Stromal cell of bone marrow (primary cell): Measurements from ENCODE around the gene TMEM201.

Experiments used
- DNase-seq: peaks from one replicate; pipeline ENCODE4 v3.0.0-alpha.2; 2012; ENCODE audit warnings: low read depth

Gene TMEM201

GRCh38 chr1:9580942-9581341 lies 7.8 kb upstream of the TMEM201 start:
- no peak for DNase-seq

- no peak for DNase-seq
These were observed 2.5 kb upstream of the TMEM201 start for GRCh38 chr1:9586147-9586766.

DNA sequence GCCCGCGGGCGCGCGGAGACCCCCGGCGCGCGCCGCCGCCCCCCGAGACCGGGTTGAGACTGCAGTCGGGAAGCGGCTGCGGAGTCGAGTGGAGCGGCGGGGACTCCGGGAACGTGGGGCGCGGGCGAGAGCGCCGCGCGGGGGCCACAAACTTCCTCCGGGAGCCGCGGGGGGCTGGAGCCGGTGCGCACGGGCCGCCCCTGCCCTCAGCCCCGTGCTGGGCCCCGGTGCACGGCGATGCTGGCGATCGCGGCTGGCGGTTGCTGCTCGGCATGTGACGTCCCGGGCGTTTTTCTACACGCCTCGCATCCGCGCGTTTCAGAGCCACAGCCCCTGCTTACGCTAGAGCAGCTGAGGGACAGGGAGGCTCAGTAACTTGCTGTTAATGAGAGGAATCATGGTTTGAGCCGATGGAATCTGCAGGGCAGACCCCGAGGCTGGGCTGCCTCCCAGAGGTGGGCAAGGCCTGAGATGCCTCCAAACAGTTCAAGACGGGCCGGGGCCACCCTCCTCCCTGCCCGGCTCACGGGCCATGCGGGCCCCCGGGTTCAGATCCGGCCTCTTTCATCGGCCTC lies 520 bp downstream of the TMEM201 start:
- no peak for DNase-seq

DNA sequence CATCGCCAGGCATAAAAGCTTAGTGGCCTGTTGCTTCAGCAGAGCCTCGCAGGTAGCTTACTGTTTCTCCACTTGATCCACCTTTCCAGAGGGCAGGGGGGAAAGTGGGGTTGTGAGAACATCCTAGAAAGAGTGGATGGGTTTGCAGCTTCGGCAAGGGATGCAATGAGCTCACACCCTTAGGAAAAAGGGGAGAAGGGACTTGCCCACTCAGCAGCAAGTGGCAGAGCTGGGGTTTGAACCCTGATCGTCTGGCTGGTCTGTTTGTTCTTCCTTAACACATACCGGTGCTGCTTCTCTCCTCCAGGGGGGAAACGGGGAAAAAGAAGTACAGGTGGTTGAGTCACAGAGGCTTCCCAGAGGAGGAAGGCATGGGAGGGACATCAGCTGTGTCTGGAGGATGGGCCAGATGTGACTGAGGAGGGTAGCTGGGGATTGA lies 1.0 kb downstream of the TMEM201 start:
- no peak for DNase-seq

- no peak for DNase-seq
These were observed 1.5 kb downstream of the TMEM201 start for GRCh38 chr1:9590201-9590600.

DNA sequence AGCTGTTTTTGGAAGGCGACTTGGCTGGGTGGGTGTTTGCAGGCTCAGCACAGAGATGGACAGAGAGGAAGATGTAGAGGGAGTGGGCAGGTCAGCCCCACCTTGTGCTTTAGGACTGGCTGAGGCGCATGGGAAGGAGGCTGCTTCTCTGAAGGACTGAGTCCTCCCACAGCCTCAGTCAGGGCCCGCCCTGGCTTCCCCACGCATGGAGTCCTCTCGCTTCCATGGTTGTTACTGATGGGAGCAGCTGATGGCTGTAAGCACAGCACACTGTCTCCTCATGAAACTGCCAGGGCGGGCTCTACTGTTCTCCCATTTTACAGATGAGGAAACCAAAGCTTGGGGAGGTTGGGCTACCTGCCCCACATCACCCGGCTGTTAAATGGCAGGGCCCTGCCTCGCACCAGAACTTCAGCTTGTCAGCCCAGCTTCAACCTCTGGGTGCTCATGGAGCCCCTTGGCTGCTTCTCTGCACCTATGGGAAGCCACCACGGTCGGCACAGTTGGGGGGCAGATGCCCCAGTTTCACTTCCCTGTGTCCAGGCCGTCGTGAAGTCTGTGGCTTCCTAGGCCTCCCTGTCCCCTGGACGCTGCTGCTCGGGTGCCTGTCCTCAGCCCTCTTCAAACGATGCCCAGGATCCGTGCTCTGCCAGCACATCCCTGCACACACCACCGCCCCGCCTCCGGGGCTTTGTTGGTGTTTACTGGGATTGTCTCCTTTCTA lies 2.4 kb downstream of the TMEM201 start:
- no peak for DNase-seq

GRCh38 chr1:9591669-9592509 lies 3.2 kb downstream of the TMEM201 start:
- DNase-seq: no peak

DNA sequence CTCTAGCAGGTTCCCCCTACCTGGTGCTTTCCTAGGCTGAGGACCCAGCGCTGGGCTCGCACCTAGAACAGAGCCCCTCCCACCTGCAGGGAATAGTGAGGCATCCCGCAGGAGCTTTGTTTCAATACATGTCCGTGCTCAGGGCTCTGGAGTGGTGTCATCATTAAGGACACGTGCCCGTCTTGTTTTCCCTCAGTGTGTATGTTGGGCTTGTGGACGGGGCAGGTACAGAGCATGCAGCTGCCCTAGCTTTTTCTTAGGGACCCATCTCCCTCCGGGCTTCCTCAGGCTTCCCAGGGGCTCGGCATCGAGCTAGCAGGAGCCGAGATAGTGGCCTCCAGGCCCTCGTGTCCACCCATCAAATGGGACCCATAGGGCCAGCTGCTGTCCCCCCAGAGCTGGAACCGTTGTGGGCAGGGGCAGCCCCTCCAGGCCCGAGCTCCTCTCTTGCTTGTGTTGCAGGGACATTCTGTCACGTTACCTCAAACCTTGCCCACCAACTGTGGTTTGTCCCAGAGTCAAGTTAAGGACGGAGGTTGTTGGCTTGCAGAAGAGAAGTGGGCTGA lies 3.9 kb downstream of the TMEM201 start:
- DNase-seq: no peak

- DNase-seq: no peak
These were observed 4.4 kb downstream of the TMEM201 start for GRCh38 chr1:9593147-9593491.

GRCh38 chr1:9593492-9594465 lies 5.1 kb downstream of the TMEM201 start:
- peak; percentile 36 for DNase-seq

DNA sequence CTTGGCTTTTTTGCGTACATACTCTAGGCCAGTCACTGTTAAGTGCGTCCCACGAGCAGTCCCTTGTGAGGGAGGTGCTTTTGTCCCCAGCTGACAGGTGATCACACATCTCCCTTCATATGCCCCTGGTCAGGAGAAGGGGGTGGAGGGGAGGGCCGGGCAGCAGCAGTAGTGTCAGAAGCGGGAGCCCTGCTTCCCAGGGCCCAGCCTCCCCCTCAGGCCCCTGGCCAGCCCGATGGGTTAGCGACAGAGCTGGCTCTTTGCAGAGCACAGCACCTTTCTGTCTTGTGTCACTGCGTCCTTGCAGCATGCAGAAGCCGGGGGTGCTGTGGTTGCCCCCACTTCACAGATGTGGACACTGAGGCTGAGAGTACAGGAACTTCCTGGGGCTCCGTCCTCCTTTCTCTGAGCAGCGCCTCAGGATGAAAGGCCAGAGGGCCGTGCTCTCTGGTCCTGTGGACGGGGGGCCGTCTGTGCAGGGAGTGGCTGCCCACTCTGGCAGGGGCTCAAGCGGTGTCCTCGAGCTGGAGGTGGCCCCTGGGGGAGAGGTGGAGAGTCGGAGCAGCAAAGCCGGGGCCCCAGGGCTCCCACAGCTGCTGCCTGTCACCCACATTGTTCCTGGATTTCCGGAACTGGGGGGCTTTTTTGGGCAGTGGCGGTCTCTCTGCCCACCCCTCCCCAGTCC lies 5.9 kb downstream of the TMEM201 start:
- no peak for DNase-seq

- DNase-seq: no peak
These were observed 6.7 kb downstream of the TMEM201 start for GRCh38 chr1:9595156-9595967.

- no peak for DNase-seq
These were observed 7.2 kb downstream of the TMEM201 start for GRCh38 chr1:9595968-9596340.

DNA sequence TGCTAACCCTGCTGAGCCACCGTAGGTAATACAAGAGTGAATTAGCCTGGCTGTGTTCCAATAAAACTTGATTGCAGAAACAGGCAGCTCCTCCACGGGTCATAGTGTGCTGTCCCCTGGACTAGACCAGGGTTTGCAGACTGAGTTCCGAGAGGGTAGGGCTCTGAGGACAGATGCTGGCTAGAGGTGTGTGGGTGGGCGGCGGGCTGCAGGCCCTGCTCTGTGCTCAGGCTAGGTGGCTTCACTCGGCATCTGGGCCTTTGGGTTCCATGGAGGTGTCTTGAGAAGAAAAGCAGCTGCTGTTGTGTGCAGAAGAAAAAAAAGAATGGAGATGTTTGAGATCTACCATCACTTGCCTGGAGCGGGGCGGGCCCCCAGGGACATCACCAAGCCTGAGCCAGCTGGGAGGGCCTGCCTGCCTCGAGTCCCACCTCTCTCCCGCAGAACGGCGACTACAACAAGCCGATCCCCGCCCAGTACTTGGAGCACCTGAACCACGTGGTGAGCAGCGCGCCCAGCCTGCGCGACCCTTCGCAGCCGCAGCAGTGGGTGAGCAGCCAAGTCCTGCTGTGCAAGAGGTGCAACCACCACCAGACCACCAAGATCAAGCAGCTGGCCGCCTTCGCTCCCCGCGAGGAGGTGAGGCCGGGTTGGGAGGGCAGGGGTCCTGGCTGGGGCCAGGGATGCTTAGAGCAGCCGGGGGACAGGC lies 7.9 kb downstream of the TMEM201 start:
- DNase-seq: no peak

GRCh38 chr1:9597361-9598315 lies 8.9 kb downstream of the TMEM201 start:
- no peak for DNase-seq

- DNase-seq: no peak
These were observed 9.6 kb downstream of the TMEM201 start for GRCh38 chr1:9598316-9598700.

GRCh38 chr1:9599741-9600140 lies 11.0 kb downstream of the TMEM201 start:
- DNase-seq: no peak
